Smooth muscle cell (in vitro differentiated cells): ENCODE data around the gene BDP1. TPM values are rescaled to one million over a fixed set of nuclear protein-coding genes. Genes with fewer than 3 reads are reported as not detected.

ENCODE experiments used
- DNase-seq: peaks from one replicate; lab custom pipeline; 2025; ENCODE audit not compliant: unreplicated experiment; lab: John Stamatoyannopoulos, UW
- H2AFZ ChIP-seq: fragments of 200-600 bp; sonication (generic); 2 replicates; pipeline ENCODE4 v1.6.0; 2016; ENCODE audit warnings: antibody characterized with exemption, low read depth, mild to moderate bottlenecking
- H3F3A ChIP-seq: fragments of 200-600 bp; sonication (generic); 2 replicates; pipeline ENCODE4 v1.6.0; 2017; ENCODE audit warnings: antibody characterized with exemption, low read depth
- H3K27ac ChIP-seq: fragments of 200-600 bp; sonication (generic); 2 replicates; pipeline ENCODE4 v1.5.1; 2016; ENCODE audit warnings: low read depth, mild to moderate bottlenecking
- H3K27me3 ChIP-seq: fragments of 200-600 bp; sonication (generic); 2 replicates; pipeline ENCODE4 v1.6.1; 2016; ENCODE audit warnings: low read depth, mild to moderate bottlenecking
- H3K36me3 ChIP-seq: fragments of 200-600 bp; sonication (generic); 2 replicates; pipeline ENCODE4 v1.5.1; 2016; ENCODE audit warnings: low read depth
- H3K4me1 ChIP-seq: fragments of 200-600 bp; sonication (generic); 2 replicates; pipeline ENCODE4 v1.5.1; 2016; ENCODE audit warnings: low read depth
- H3K4me2 ChIP-seq: fragments of 200-600 bp; sonication (generic); 2 replicates; pipeline ENCODE4 v1.6.0; 2016; ENCODE audit warnings: mild to moderate bottlenecking
- H3K4me3 ChIP-seq: fragments of 200-600 bp; sonication (generic); 2 replicates; pipeline ENCODE4 v1.5.1; 2016; ENCODE audit warnings: mild to moderate bottlenecking
- H3K79me2 ChIP-seq: fragments of 200-600 bp; sonication (generic); 2 replicates; pipeline ENCODE4 v1.6.0; 2016; ENCODE audit warnings: low read depth, mild to moderate bottlenecking
- H3K9ac ChIP-seq: fragments of 200-600 bp; sonication (generic); 2 replicates; pipeline ENCODE4 v1.6.0; 2016; ENCODE audit warnings: low read depth
- H3K9me3 ChIP-seq: fragments of 200-600 bp; sonication (generic); replicated peaks from 2 replicates; pipeline ENCODE4 v1.5.1; 2016; ENCODE audit warnings: low read depth
- H4K20me1 ChIP-seq: fragments of 200-600 bp; sonication (generic); 2 replicates; pipeline ENCODE4 v1.6.0; 2016; ENCODE audit warnings: low read depth
- WGBS: methylation state at CpG from one replicate; pipeline ENCODE4 v1.1.7; 2016; ENCODE audit warnings: low lambda C conversion rate; 5-methylcytosine and 5-hydroxymethylcytosine counted together
- polyA plus RNA-seq: library from polyadenylated mRNA; unstranded; fragments of >200 nt; fragmentation: Nextera tagmentation; extraction: Ambion mirVana; gene quantifications from 2 replicates; pipeline ENCODE4 v1.2.1, GENCODE V29; 2016
- total RNA-seq: library from RNA; depleted of rRNA; stranded (reverse); fragments of >200 nt; gene quantifications from 2 replicates; pipeline ENCODE4 v1.2.3, GENCODE V29; 2014
- TF ChIP-seq, protein P1 (sequence below): fragments of 200-600 bp; sonication (generic); IDR thresholded peaks from 2 replicates; pipeline ENCODE4 v1.5.1; 2017; ENCODE audit warnings: borderline replicate concordance, mild to moderate bottlenecking, antibody characterized with exemption; ENCODE audit not compliant: insufficient read depth, poor library complexity, severe bottlenecking

BDP1 gene
- total and polyA plus RNA-seq, 2 experiments from 2014 or later, result 13.5 to 32.8 TPM

DNA sequence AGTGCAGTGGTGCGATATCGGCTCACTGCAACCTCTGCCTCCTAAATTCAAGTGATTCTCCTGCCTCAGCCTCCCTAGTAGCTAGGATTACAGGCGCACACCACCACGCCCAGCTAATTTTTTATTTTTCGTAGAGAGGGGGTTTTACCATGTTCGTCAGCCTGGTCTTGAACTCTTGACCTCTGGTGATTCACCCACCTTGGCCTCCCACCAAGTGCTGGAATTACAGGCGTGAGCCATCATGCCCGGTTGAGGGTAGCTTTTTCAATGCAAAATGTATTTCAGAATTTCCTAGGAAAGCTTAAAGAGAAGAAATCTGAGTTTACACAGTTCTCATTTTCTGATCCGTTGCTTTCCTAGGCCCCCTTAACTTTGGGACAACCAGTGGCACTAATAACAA, 15.7 kb downstream of the BDP1 start:
- peaks cover 18% of the 10 kb centered on the region for H3K36me3 ChIP-seq
- no peak overlapping the region for H3K27ac ChIP-seq
- H3K4me3 ChIP-seq, result no peak overlapping the region
- H3K4me2 ChIP-seq, result no peak overlapping the region
- H3K79me2 ChIP-seq, result no peaks in the 10 kb centered on the region
- no peaks in the 10 kb centered on the region for H4K20me1 ChIP-seq
- WGBS, result 96% methylated on average over 9 of the region's 9 CpGs
- no peaks in the 10 kb centered on the region for H3K27me3 ChIP-seq
- H2AFZ ChIP-seq, result no peak overlapping the region
- no peaks in the 10 kb centered on the region for H3K9me3 ChIP-seq
- TF ChIP-seq, protein P1, sequence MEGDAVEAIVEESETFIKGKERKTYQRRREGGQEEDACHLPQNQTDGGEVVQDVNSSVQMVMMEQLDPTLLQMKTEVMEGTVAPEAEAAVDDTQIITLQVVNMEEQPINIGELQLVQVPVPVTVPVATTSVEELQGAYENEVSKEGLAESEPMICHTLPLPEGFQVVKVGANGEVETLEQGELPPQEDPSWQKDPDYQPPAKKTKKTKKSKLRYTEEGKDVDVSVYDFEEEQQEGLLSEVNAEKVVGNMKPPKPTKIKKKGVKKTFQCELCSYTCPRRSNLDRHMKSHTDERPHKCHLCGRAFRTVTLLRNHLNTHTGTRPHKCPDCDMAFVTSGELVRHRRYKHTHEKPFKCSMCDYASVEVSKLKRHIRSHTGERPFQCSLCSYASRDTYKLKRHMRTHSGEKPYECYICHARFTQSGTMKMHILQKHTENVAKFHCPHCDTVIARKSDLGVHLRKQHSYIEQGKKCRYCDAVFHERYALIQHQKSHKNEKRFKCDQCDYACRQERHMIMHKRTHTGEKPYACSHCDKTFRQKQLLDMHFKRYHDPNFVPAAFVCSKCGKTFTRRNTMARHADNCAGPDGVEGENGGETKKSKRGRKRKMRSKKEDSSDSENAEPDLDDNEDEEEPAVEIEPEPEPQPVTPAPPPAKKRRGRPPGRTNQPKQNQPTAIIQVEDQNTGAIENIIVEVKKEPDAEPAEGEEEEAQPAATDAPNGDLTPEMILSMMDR, result no peak
- peaks cover 4% of the 10 kb centered on the region for H3K4me1 ChIP-seq
- H3K9ac ChIP-seq, result no peak overlapping the region
- no peak for DNase-seq
- no peaks in the 10 kb centered on the region for H3F3A ChIP-seq

DNA sequence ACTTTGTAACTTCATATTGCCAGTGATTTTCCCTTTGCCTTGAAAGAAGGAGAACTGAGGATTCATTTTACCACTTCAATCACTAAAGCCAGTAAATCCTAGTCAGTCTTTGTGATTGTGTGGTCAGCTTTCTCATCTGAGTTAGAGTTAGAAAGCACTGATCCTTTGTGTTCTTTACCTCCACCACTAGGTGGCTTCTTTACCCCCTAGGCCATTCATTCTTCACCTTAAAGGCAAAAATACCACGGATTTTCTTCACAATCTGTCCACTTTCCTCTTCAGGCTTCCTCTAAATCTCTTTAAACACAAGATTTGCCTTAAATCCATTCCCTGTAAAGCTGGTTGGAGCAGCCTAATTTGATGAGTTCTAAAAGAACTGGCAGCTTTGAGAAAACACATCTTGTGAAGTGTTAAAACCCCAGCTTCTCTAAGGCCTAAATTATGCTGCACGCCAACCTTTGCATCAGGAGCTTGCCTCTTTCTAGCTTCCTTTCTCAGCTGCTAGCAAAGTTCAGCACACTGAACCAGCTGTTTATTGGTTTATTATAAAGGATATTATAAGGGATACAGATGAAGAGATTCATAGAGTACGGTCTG, 20.4 kb downstream of the BDP1 start:
- H3K4me1 ChIP-seq, result peaks cover 4% of the 10 kb centered on the region
- H3K27ac ChIP-seq, result peak overlapping the region; percentile 29
- WGBS, result 77% methylated on average over 3 of the region's 3 CpGs
- no peak for DNase-seq
- TF ChIP-seq, protein P1, result peak; percentile 54
- no peaks in the 10 kb centered on the region for H4K20me1 ChIP-seq
- H2AFZ ChIP-seq, result no peak overlapping the region
- peaks cover 3% of the 10 kb centered on the region for H3K36me3 ChIP-seq
- no peaks in the 10 kb centered on the region for H3F3A ChIP-seq
- H3K9me3 ChIP-seq, result no peaks in the 10 kb centered on the region
- H3K4me2 ChIP-seq, result no peak overlapping the region
- no peak overlapping the region for H3K4me3 ChIP-seq
- H3K27me3 ChIP-seq, result no peaks in the 10 kb centered on the region
- H3K79me2 ChIP-seq, result no peaks in the 10 kb centered on the region
- H3K9ac ChIP-seq, result no peak overlapping the region

- Histone ChIP-seq H3K79me2 (peaks cover 16% of the 10 kb centered on the region), H2AFZ (no peak overlapping the region), H3K4me2 (no peak overlapping the region), H4K20me1 (peaks cover 8% of the 10 kb centered on the region), H3K4me3 (no peak overlapping the region), H3F3A (no peaks in the 10 kb centered on the region), H3K36me3 (peaks cover 7% of the 10 kb centered on the region), H3K4me1 (peaks cover 3% of the 10 kb centered on the region), H3K27me3 (no peaks in the 10 kb centered on the region), H3K9me3 (no peaks in the 10 kb centered on the region), H3K9ac (no peak overlapping the region), H3K27ac (no peak overlapping the region)
- TF ChIP-seq, protein P1, result no peak
- no peak for DNase-seq
Measured at GRCh38 chr5:71481441-71481840, 26.0 kb downstream of the BDP1 start.

DNA sequence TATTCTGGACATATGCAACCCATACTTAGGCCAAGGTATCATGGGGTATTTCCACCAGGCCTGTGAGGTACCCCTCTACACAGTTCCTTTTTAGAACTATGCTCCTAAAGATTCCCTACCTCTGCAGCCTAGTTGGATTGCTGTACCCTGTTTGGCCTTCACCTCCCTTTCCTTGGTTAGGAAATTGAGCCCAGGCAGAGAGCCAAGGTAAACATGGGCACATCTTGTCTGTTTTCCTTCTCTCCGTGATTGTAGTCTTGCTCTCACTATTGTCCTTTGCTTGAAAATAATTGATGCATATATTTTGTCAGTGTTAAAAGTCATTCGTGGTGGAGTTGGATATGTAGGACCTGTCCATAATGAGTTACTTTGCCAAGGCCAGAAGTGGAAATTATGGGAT, 26.7 kb downstream of the BDP1 start:
- H3K36me3 ChIP-seq, result peaks cover 14% of the 10 kb centered on the region
- 85% methylated on average over 2 of the region's 2 CpGs for WGBS

More for the DNA sequence above, 26.7 kb downstream of the BDP1 start:
- H3K79me2 ChIP-seq, result peaks cover 19% of the 10 kb centered on the region
- no peaks in the 10 kb centered on the region for H3K27me3 ChIP-seq
- no peak overlapping the region for H3K9ac ChIP-seq
- peaks cover 3% of the 10 kb centered on the region for H3K4me1 ChIP-seq
- no peak for DNase-seq
- H3K27ac ChIP-seq, result peak overlapping the region; percentile 85
- H3K4me3 ChIP-seq, result no peak overlapping the region
- no peaks in the 10 kb centered on the region for H3F3A ChIP-seq
- H3K9me3 ChIP-seq, result no peaks in the 10 kb centered on the region
- TF ChIP-seq, protein P1, result no peak
- H3K4me2 ChIP-seq, result no peak overlapping the region
- peaks cover 8% of the 10 kb centered on the region for H4K20me1 ChIP-seq
- H2AFZ ChIP-seq, result no peak overlapping the region
